Smooth muscle cell (in vitro differentiated cells): ENCODE results near the gene TP73. TPM values are rescaled to one million over a fixed set of nuclear protein-coding genes. Genes with fewer than 3 reads are reported as not detected.
A peak's percentile ranks its signal among the peaks of the same experiment; 100 is the strongest.

Experiments
- DNase-seq: peaks from one replicate; lab custom pipeline; 2025; ENCODE audit not compliant: unreplicated experiment; lab: John Stamatoyannopoulos, UW
- H2AFZ ChIP-seq: fragments of 200-600 bp; sonication (generic); 2 replicates; pipeline ENCODE4 v1.6.0; 2016; ENCODE audit warnings: antibody characterized with exemption, low read depth, mild to moderate bottlenecking
- H3F3A ChIP-seq: fragments of 200-600 bp; sonication (generic); 2 replicates; pipeline ENCODE4 v1.6.0; 2017; ENCODE audit warnings: antibody characterized with exemption, low read depth
- H3K27ac ChIP-seq: fragments of 200-600 bp; sonication (generic); 2 replicates; pipeline ENCODE4 v1.5.1; 2016; ENCODE audit warnings: low read depth, mild to moderate bottlenecking
- H3K27me3 ChIP-seq: fragments of 200-600 bp; sonication (generic); 2 replicates; pipeline ENCODE4 v1.6.1; 2016; ENCODE audit warnings: low read depth, mild to moderate bottlenecking
- H3K36me3 ChIP-seq: fragments of 200-600 bp; sonication (generic); 2 replicates; pipeline ENCODE4 v1.5.1; 2016; ENCODE audit warnings: low read depth
- H3K4me1 ChIP-seq: fragments of 200-600 bp; sonication (generic); 2 replicates; pipeline ENCODE4 v1.5.1; 2016; ENCODE audit warnings: low read depth
- H3K4me2 ChIP-seq: fragments of 200-600 bp; sonication (generic); 2 replicates; pipeline ENCODE4 v1.6.0; 2016; ENCODE audit warnings: mild to moderate bottlenecking
- H3K4me3 ChIP-seq: fragments of 200-600 bp; sonication (generic); 2 replicates; pipeline ENCODE4 v1.5.1; 2016; ENCODE audit warnings: mild to moderate bottlenecking
- H3K79me2 ChIP-seq: fragments of 200-600 bp; sonication (generic); 2 replicates; pipeline ENCODE4 v1.6.0; 2016; ENCODE audit warnings: low read depth, mild to moderate bottlenecking
- H3K9ac ChIP-seq: fragments of 200-600 bp; sonication (generic); 2 replicates; pipeline ENCODE4 v1.6.0; 2016; ENCODE audit warnings: low read depth
- H3K9me3 ChIP-seq: fragments of 200-600 bp; sonication (generic); replicated peaks from 2 replicates; pipeline ENCODE4 v1.5.1; 2016; ENCODE audit warnings: low read depth
- H4K20me1 ChIP-seq: fragments of 200-600 bp; sonication (generic); 2 replicates; pipeline ENCODE4 v1.6.0; 2016; ENCODE audit warnings: low read depth
- CTCF ChIP-seq: fragments of 200-600 bp; sonication (generic); IDR thresholded peaks from 2 replicates; pipeline ENCODE4 v1.5.1; 2017; ENCODE audit warnings: borderline replicate concordance, mild to moderate bottlenecking, antibody characterized with exemption; ENCODE audit not compliant: insufficient read depth, poor library complexity, severe bottlenecking
- WGBS: methylation state at CpG from one replicate; pipeline ENCODE4 v1.1.7; 2016; ENCODE audit warnings: low lambda C conversion rate; 5-methylcytosine and 5-hydroxymethylcytosine counted together
- polyA plus RNA-seq: library from polyadenylated mRNA; unstranded; fragments of >200 nt; fragmentation: Nextera tagmentation; extraction: Ambion mirVana; gene quantifications from 2 replicates; pipeline ENCODE4 v1.2.1, GENCODE V29; 2016
- total RNA-seq: library from RNA; depleted of rRNA; stranded (reverse); fragments of >200 nt; gene quantifications from 2 replicates; pipeline ENCODE4 v1.2.3, GENCODE V29; 2014

TP73 gene
- total and polyA plus RNA-seq, 2 experiments from 2014 or later = 0.22 TPM; not detected in 1

GRCh38 chr1:3617806-3618345 is 34.4 kb upstream of the TP73 start:
- Histone ChIP-seq H3K27ac (no peak overlapping the region), H3K27me3 (no peaks in the 10 kb centered on the region), H3K36me3 (no peaks in the 10 kb centered on the region), H3K9ac (no peak overlapping the region), H3K4me2 (no peak overlapping the region), H3K79me2 (no peaks in the 10 kb centered on the region), H3K9me3 (no peaks in the 10 kb centered on the region), H3K4me1 (peaks cover 8% of the 10 kb centered on the region), H3F3A (no peaks in the 10 kb centered on the region), H4K20me1 (no peaks in the 10 kb centered on the region), H3K4me3 (no peak overlapping the region), H2AFZ (no peak overlapping the region)
- 90% methylated on average over 13 of the region's 18 CpGs for WGBS
- TF ChIP-seq CTCF = no peak
- DNase-seq = no peak

- WGBS = 89% methylated on average over 9 of the region's 9 CpGs
- Histone ChIP-seq H3K9ac (no peak overlapping the region), H3K27me3 (no peaks in the 10 kb centered on the region), H4K20me1 (no peaks in the 10 kb centered on the region), H3K79me2 (no peaks in the 10 kb centered on the region), H3K4me3 (no peak overlapping the region), H3F3A (no peaks in the 10 kb centered on the region), H3K36me3 (no peaks in the 10 kb centered on the region), H3K4me1 (peaks cover 6% of the 10 kb centered on the region), H3K4me2 (no peak overlapping the region), H2AFZ (no peak overlapping the region), H3K9me3 (no peaks in the 10 kb centered on the region), H3K27ac (no peak overlapping the region)
- no peak for TF ChIP-seq CTCF
- no peak for DNase-seq
These were observed 33.8 kb upstream of the TP73 start for GRCh38 chr1:3618531-3618880.

GRCh38 chr1:3618881-3619671 is 33.2 kb upstream of the TP73 start:
- Histone ChIP-seq H3K4me2 (no peak overlapping the region), H4K20me1 (no peaks in the 10 kb centered on the region), H3K27me3 (no peaks in the 10 kb centered on the region), H3K9ac (no peak overlapping the region), H3F3A (no peaks in the 10 kb centered on the region), H3K79me2 (no peaks in the 10 kb centered on the region), H3K4me3 (no peak overlapping the region), H3K27ac (no peak overlapping the region), H3K36me3 (no peaks in the 10 kb centered on the region), H2AFZ (no peak overlapping the region), H3K9me3 (no peaks in the 10 kb centered on the region), H3K4me1 (peaks cover 7% of the 10 kb centered on the region)
- DNase-seq = peak; percentile 25
- TF ChIP-seq CTCF = peak; percentile 79
- 27% methylated on average over 21 of the region's 21 CpGs for WGBS

- 83% methylated on average over 12 of the region's 12 CpGs for WGBS
- no peaks in the 10 kb centered on the region for H3K27me3 ChIP-seq
- no peak overlapping the region for H2AFZ ChIP-seq
- H3F3A ChIP-seq = no peaks in the 10 kb centered on the region
- H3K4me2 ChIP-seq = no peak overlapping the region
- H4K20me1 ChIP-seq = no peaks in the 10 kb centered on the region
- H3K4me3 ChIP-seq = no peak overlapping the region
- H3K9me3 ChIP-seq = no peaks in the 10 kb centered on the region
- H3K9ac ChIP-seq = no peak overlapping the region
- no peak for DNase-seq
- TF ChIP-seq CTCF = no peak
- no peaks in the 10 kb centered on the region for H3K36me3 ChIP-seq
- H3K4me1 ChIP-seq = peaks cover 7% of the 10 kb centered on the region
- H3K27ac ChIP-seq = no peak overlapping the region
- H3K79me2 ChIP-seq = no peaks in the 10 kb centered on the region
These were observed 31.6 kb upstream of the TP73 start for GRCh38 chr1:3620708-3621107.
